Endothelial cell of umbilical vein (primary cell): Measurements from ENCODE around the gene CDC42. TPM values are rescaled to one million over a fixed set of nuclear protein-coding genes. Genes with fewer than 3 reads are reported as not detected.

Source experiments
- BruUV-seq: library from RNA; stranded (reverse); fragments of 400-500 nt; replicated peaks from 2 replicates; lab custom pipeline; 2021; lab: Mats Ljungman, UMichigan
- CTCF ChIA-PET: fragments of 300-600, 350-600 bp; sonication (Branson Sonifier 250); formaldehyde crosslinking; loops from one replicate; lab custom pipeline; 2021; ENCODE audit warnings: antibody characterized with exemption, inconsistent platforms; lab: Charles Lee
- POLR2A ChIA-PET: fragments of 300-600, 350-600 bp; sonication (Branson Sonifier 250); formaldehyde crosslinking; loops from one replicate; lab custom pipeline; 2021; ENCODE audit warnings: antibody characterized with exemption, inconsistent platforms; lab: Charles Lee
- DNase-seq: peaks from one replicate; pipeline ENCODE4 v3.0.0-alpha.2; 2011; ENCODE audit warnings: low read depth, low spot score
- FAIRE-seq: peaks from 2 replicates; lab custom pipeline; 2011; peaks lifted over from hg19 to GRCh38; lab: Jason Lieb, UNC
- H2AFZ ChIP-seq: 2 replicates; pipeline ENCODE4 v1.6.0; 2012; ENCODE audit warnings: low read depth, low read length, control low read depth, inconsistent platforms
- H3K27ac ChIP-seq: 2 replicates; pipeline ENCODE4 v1.5.1; 2011; ENCODE audit warnings: low read depth, mild to moderate bottlenecking, control low read depth, low read length, moderate library complexity; ENCODE audit not compliant: insufficient read depth
- H3K27me3 ChIP-seq, 2 experiments: 2 replicates each; pipeline versions ENCODE4 v1.6.0 to v1.6.1; 2011; ENCODE audit warnings: low read length in 2 of 2, mixed read lengths in 1 of 2; ENCODE audit not compliant: control insufficient read depth in 2 of 2, insufficient read depth in 2 of 2
- H3K36me3 ChIP-seq, 2 experiments: 2 replicates in 1 of 2; 3 replicates in 1 of 2; pipeline ENCODE4 v1.5.1; 2011; ENCODE audit warnings: low read length in 2 of 2, mild to moderate bottlenecking in 1 of 2, moderate library complexity in 1 of 2; ENCODE audit not compliant: control insufficient read depth in 2 of 2, insufficient read depth in 2 of 2; ENCODE audit errors: extremely low read depth in 1 of 2
- H3K4me1 ChIP-seq: 3 replicates; pipeline ENCODE4 v1.5.1; 2011; ENCODE audit warnings: mild to moderate bottlenecking, low read length; ENCODE audit not compliant: control insufficient read depth, insufficient read depth; ENCODE audit errors: extremely low read depth
- H3K4me2 ChIP-seq: 2 replicates; pipeline ENCODE4 v1.6.1; 2011; ENCODE audit warnings: low read length, control low read depth, mixed read lengths; ENCODE audit not compliant: insufficient read depth
- H3K4me3 ChIP-seq, 3 experiments: fragments of 200-600 bp in 1 of 3; sonication (generic), shearing (Covaris generic) in 1 of 3; replicated peaks in 1 of 3; 2 replicates each; pipeline ENCODE4 v1.5.1; 2011 to 2016; ENCODE audit warnings: control low read depth in 3 of 3, low read length in 3 of 3, mild to moderate bottlenecking in 2 of 3, inconsistent platforms in 1 of 3, low read depth in 1 of 3, moderate library complexity in 1 of 3; ENCODE audit not compliant: insufficient read depth in 1 of 3
- H3K79me2 ChIP-seq: 2 replicates; pipeline ENCODE4 v1.6.0; 2012; ENCODE audit warnings: low read length, inconsistent platforms; ENCODE audit not compliant: control insufficient read depth, insufficient read depth
- H3K9ac ChIP-seq: replicated peaks from 2 replicates; pipeline ENCODE3; 2011; ENCODE audit warnings: low read length, control low read depth; ENCODE audit not compliant: insufficient read depth; ENCODE audit errors: extremely low read depth
- H3K9me1 ChIP-seq: replicated peaks from 3 replicates; pipeline ENCODE4 v1.6.0; 2011; ENCODE audit warnings: mild to moderate bottlenecking, low read length; ENCODE audit not compliant: control insufficient read depth, insufficient read depth; ENCODE audit errors: extremely low read depth
- H3K9me3 ChIP-seq: replicated peaks from 2 replicates; pipeline ENCODE4 v1.5.1; 2012; ENCODE audit warnings: low read length, inconsistent platforms; ENCODE audit not compliant: control insufficient read depth, insufficient read depth
- H4K20me1 ChIP-seq: replicated peaks from 2 replicates; pipeline ENCODE3; 2011; ENCODE audit warnings: mild to moderate bottlenecking, low read length; ENCODE audit not compliant: control insufficient read depth, insufficient read depth; ENCODE audit errors: extremely low read depth
- EZH2 ChIP-seq: IDR thresholded peaks from 2 replicates; pipeline ENCODE4 v1.6.1; 2012; ENCODE audit warnings: borderline replicate concordance, low read depth, mild to moderate bottlenecking, moderate library complexity, low read length, inconsistent platforms; ENCODE audit not compliant: severe bottlenecking
- FOS ChIP-seq: IDR thresholded peaks from 2 replicates; pipeline ENCODE4 v1.6.1; 2011; ENCODE audit warnings: mild to moderate bottlenecking, low read length, moderate library complexity, borderline replicate concordance; ENCODE audit not compliant: insufficient read depth
- GATA2 ChIP-seq: IDR thresholded peaks from 2 replicates; pipeline ENCODE4 v1.7.0; 2011; ENCODE audit warnings: low read depth, mild to moderate bottlenecking, moderate library complexity, mixed read lengths, low read length; ENCODE audit not compliant: insufficient read length, insufficient read depth
- JUN ChIP-seq: IDR thresholded peaks from 2 replicates; pipeline ENCODE4 v1.6.1; 2011; ENCODE audit warnings: borderline replicate concordance, low read depth; ENCODE audit not compliant: insufficient read length, insufficient read depth
- MYC ChIP-seq: IDR thresholded peaks from one replicate; pipeline ENCODE4 v1.6.1; 2011; ENCODE audit warnings: mild to moderate bottlenecking, low read depth, low read length
- POLR2A ChIP-seq: IDR thresholded peaks from 2 replicates; pipeline ENCODE4 v1.6.1; 2012; ENCODE audit warnings: low read depth, mild to moderate bottlenecking, control low read depth, low read length
- POLR2AphosphoS5 ChIP-seq: IDR thresholded peaks from 2 replicates; pipeline ENCODE4 v1.6.1; 2012; ENCODE audit warnings: low read depth, mild to moderate bottlenecking, control low read depth, low read length, moderate library complexity; ENCODE audit not compliant: insufficient read depth
- dilution Hi-C: fragments of 300-500 bp; cut with MboI; formaldehyde crosslinking; loops from one replicate; pipeline ENCODE4 v1.15.0; 2019; ENCODE audit warnings: low sequenced_read_pairs; ENCODE audit not compliant: extremely low pct_ligation_motif_present
- intact Hi-C: fragments of 100-400 bp; cut with micrococcal nuclease; formaldehyde crosslinking; loops from one replicate; pipeline ENCODE4 v1.10.0; 2022
- polyA plus RNA-seq, 4 experiments: library from polyadenylated mRNA; depleted of rRNA in 3 of 4; stranded (reverse) in 3 of 4; unstranded in 1 of 4; fragments of >200 nt; gene quantifications; 2 replicates each; pipeline versions ENCODE4 v1.2.1 to v1.2.3, GENCODE V29; 2011 to 2012; ENCODE audit warnings: missing spikeins in 1 of 4
- total RNA-seq: library from RNA; stranded (reverse); gene quantifications from 2 replicates; pipeline ENCODE4 v1.2.3, GENCODE V29; 2021
- TF ChIP-seq, protein P1 (sequence below): IDR thresholded peaks from 2 replicates; pipeline ENCODE4 v1.6.1; 2011; ENCODE audit not compliant: insufficient read depth, insufficient read length
- TF ChIP-seq, protein P2 (sequence below), 2 donors: IDR thresholded peaks; 1 replicate in 1 of 2; 2 replicates in 1 of 2; pipeline ENCODE4 v1.5.1; 2011; ENCODE audit warnings: low read length in 2 of 2, mild to moderate bottlenecking in 2 of 2, moderate library complexity in 2 of 2, control low read depth in 1 of 2, inconsistent platforms in 1 of 2, low read depth in 1 of 2; ENCODE audit not compliant: insufficient read depth in 1 of 2; ENCODE audit errors: extremely low read depth in 1 of 2

Gene CDC42
- total and polyA plus RNA-seq, 2 donors (not counting 3 experiments of a cell fraction or from before 2014, with no cell fraction given): 199 to 381 TPM

DNA sequence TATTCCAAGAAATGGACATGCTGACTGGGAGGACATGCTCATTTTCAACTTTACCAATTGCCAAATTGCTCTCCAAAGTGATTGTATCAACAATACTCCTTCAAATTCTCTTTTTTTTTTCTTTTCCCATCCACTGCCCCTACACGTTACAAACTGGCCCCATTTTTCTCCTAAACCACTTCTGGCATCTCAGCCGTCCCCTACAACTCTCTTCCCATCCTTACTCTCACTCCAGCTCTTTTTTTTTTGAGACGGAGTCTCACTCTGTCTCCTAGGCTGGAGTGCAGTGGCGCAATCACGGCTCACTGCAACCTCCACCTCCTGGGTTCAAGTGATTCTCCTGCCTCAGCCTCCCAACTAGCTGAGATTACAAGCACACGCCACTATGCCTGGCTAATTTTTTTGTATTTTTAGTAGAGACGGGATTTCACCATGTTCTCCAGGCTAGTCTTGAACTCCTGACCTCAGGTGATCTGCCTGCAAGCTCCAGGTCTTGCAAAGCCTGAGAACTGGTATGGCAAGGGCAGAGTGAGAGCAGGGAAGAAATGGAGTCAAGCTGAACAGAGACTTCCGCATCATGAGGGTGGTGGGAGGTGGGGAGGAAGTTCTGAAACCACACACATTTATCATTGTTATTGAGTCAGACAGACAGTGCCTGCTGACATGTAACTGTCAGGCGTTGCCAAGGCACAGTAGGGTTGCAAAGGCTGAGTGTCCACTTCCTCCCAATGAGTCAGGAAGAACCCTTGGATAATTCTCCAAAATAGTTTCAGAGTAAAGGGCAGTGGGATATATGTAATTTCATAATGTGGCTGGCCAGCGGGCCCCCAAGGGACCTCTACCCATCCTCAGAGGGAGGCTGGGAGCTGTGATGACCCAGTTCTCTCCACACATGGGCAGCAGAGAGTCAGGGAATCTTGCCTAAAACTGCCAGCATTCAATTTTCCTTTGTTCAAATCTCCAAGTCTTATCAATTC, 33.6 kb upstream of the CDC42 start:
- DNase-seq: peak; percentile 78
- Histone ChIP-seq H4K20me1 (no peaks in the 10 kb centered on the region), H3K27me3 (no peaks in the 10 kb centered on the region), H2AFZ (no peak overlapping the region), H3K9ac (no peak overlapping the region), H3K4me1 (peaks cover 15% of the 10 kb centered on the region), H3K9me3 (no peaks in the 10 kb centered on the region), H3K4me2 (peak overlapping the region; percentile 20), H3K4me3 (no peak overlapping the region), H3K36me3 (no peaks in the 10 kb centered on the region), H3K79me2 (no peaks in the 10 kb centered on the region), H3K27ac (peak overlapping the region; percentile 44), H3K9me1 (no peaks in the 10 kb centered on the region)
- intact Hi-C loops: no loop called here
- dilution Hi-C loops: no loop called here
- TF ChIP-seq, protein P1, sequence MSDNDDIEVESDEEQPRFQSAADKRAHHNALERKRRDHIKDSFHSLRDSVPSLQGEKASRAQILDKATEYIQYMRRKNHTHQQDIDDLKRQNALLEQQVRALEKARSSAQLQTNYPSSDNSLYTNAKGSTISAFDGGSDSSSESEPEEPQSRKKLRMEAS: no peak
- TF ChIP-seq FOS (peak; percentile 95), POLR2AphosphoS5 (peak; percentile 72), MYC (no peak), GATA2 (peak; percentile 9), JUN (peak; percentile 58), EZH2 (no peak), POLR2A (no peak)
- TF ChIP-seq, protein P2, sequence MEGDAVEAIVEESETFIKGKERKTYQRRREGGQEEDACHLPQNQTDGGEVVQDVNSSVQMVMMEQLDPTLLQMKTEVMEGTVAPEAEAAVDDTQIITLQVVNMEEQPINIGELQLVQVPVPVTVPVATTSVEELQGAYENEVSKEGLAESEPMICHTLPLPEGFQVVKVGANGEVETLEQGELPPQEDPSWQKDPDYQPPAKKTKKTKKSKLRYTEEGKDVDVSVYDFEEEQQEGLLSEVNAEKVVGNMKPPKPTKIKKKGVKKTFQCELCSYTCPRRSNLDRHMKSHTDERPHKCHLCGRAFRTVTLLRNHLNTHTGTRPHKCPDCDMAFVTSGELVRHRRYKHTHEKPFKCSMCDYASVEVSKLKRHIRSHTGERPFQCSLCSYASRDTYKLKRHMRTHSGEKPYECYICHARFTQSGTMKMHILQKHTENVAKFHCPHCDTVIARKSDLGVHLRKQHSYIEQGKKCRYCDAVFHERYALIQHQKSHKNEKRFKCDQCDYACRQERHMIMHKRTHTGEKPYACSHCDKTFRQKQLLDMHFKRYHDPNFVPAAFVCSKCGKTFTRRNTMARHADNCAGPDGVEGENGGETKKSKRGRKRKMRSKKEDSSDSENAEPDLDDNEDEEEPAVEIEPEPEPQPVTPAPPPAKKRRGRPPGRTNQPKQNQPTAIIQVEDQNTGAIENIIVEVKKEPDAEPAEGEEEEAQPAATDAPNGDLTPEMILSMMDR (IDR thresholded peaks at IDR 0.05; ENCODE audit: extremely low read depth in 1 of 2, insufficient read depth in 1 of 2, low read depth in 1 of 2, low read length in 2 of 2): peak; percentile 26 to 57
- CTCF ChIA-PET: interaction anchor here (0.8 to 1.0 kb wide), 5 partner anchors 13 to 398 kb away, joined by 3 read pairs; no protein-coding TSS in a partner anchor
- POLR2A ChIA-PET: no interaction called here
- FAIRE-seq: peak; percentile 88
- no TSS peak for BruUV-seq
